Keratinocyte (primary cell): ENCODE results near the gene CPTP. TPM values are rescaled to one million over a fixed set of nuclear protein-coding genes. Genes with fewer than 3 reads are reported as not detected.

ENCODE experiments used
- DNase-seq: peaks from one replicate; pipeline ENCODE4 v3.0.0-alpha.2; 2011; ENCODE audit warnings: low read depth, missing footprints, low spot score
- FAIRE-seq: peaks from 2 replicates; lab custom pipeline; 2011; peaks lifted over from hg19 to GRCh38; lab: Jason Lieb, UNC
- H2AFZ ChIP-seq: 2 replicates; pipeline ENCODE4 v1.6.0; 2012; ENCODE audit warnings: low read length, control low read depth, inconsistent platforms; ENCODE audit not compliant: control insufficient read depth
- H3K27ac ChIP-seq: 2 replicates; pipeline ENCODE4 v1.5.1; 2011; ENCODE audit warnings: low read length; ENCODE audit not compliant: control insufficient read depth, insufficient read depth
- H3K27me3 ChIP-seq: 3 replicates; pipeline ENCODE4 v1.6.0; 2011; ENCODE audit warnings: low read length; ENCODE audit not compliant: control insufficient read depth, insufficient read depth; ENCODE audit errors: extremely low read depth
- H3K36me3 ChIP-seq, 2 experiments: 2 replicates in 1 of 2; 3 replicates in 1 of 2; pipeline ENCODE4 v1.5.1; 2011; ENCODE audit warnings: low read length in 2 of 2, mild to moderate bottlenecking in 1 of 2; ENCODE audit not compliant: control insufficient read depth in 2 of 2, insufficient read depth in 2 of 2; ENCODE audit errors: extremely low read depth in 1 of 2
- H3K4me1 ChIP-seq: 3 replicates; pipeline ENCODE4 v1.5.1; 2011; ENCODE audit warnings: low read length; ENCODE audit not compliant: control insufficient read depth, insufficient read depth; ENCODE audit errors: extremely low read depth
- H3K4me2 ChIP-seq: 3 replicates; pipeline ENCODE4 v1.6.0; 2011; ENCODE audit warnings: low read depth, low read length; ENCODE audit not compliant: control insufficient read depth, insufficient read depth; ENCODE audit errors: extremely low read depth
- H3K4me3 ChIP-seq, 3 experiments: fragments of 200-600 bp in 1 of 3; sonication (generic) in 1 of 3; 2 replicates in 2 of 3; 3 replicates in 1 of 3; pipeline ENCODE4 v1.5.1; 2011 to 2016; ENCODE audit warnings: low read length in 3 of 3, mild to moderate bottlenecking in 3 of 3, control low read depth in 2 of 3, inconsistent platforms in 1 of 3, low read depth in 1 of 3, mixed read lengths in 1 of 3, mixed run types in 1 of 3, moderate library complexity in 1 of 3; ENCODE audit not compliant: control insufficient read depth in 2 of 3, insufficient read depth in 2 of 3; ENCODE audit errors: extremely low read depth in 1 of 3
- H3K79me2 ChIP-seq: 2 replicates; pipeline ENCODE4 v1.6.0; 2012; ENCODE audit warnings: low read length; ENCODE audit not compliant: control insufficient read depth, insufficient read depth
- H3K9ac ChIP-seq: 3 replicates; pipeline ENCODE4 v1.6.0; 2011; ENCODE audit warnings: low read length; ENCODE audit not compliant: control insufficient read depth, insufficient read depth; ENCODE audit errors: extremely low read depth
- H3K9me1 ChIP-seq: 3 replicates; pipeline ENCODE4 v1.6.0; 2011; ENCODE audit warnings: low read length; ENCODE audit not compliant: control insufficient read depth, insufficient read depth; ENCODE audit errors: extremely low read depth
- H3K9me3 ChIP-seq: 2 replicates; pipeline ENCODE4 v1.5.1; 2012; ENCODE audit warnings: low read depth, low read length; ENCODE audit not compliant: control insufficient read depth
- H4K20me1 ChIP-seq: 3 replicates; pipeline ENCODE4 v1.6.0; 2011; ENCODE audit warnings: low read length; ENCODE audit not compliant: control insufficient read depth, insufficient read depth; ENCODE audit errors: extremely low read depth
- EZH2 ChIP-seq: IDR thresholded peaks from one replicate; pipeline ENCODE4 v1.6.1; 2012; ENCODE audit warnings: inconsistent platforms, mild to moderate bottlenecking, low read length, moderate library complexity
- dilution Hi-C: fragments of 300-500 bp; cut with MboI; formaldehyde crosslinking; loops from one replicate; pipeline ENCODE4 v1.7.0; 2020; ENCODE audit warnings: low sequenced_read_pairs; ENCODE audit not compliant: extremely low pct_ligation_motif_present
- polyA plus RNA-seq, 5 experiments: library from polyadenylated mRNA; depleted of rRNA in 3 of 5; stranded (reverse) in 3 of 5; stranded (forward) in 1 of 5; unstranded in 1 of 5; fragments of >200 nt; gene quantifications; 1 replicate in 1 of 5; 2 replicates in 3 of 5; 3 replicates in 1 of 5; pipeline versions ENCODE4 v1.2.1 to v1.2.3, GENCODE V29; 2011 to 2012; ENCODE audit warnings: missing spikeins in 2 of 5, low read depth in 1 of 5, low replicate concordance in 1 of 5
- TF ChIP-seq, protein P1 (sequence below), 3 experiments: IDR thresholded peaks in 1 of 3; conservative IDR thresholded peaks in 1 of 3; optimal IDR thresholded peaks in 1 of 3; 2 replicates in 2 of 3; 3 replicates in 1 of 3; pipeline versions ENCODE3 to v1.5.1; 2011; ENCODE audit warnings: low read length in 3 of 3, mild to moderate bottlenecking in 3 of 3, moderate library complexity in 2 of 3, control low read depth in 1 of 3, inconsistent platforms in 1 of 3; ENCODE audit not compliant: insufficient read depth in 2 of 3; ENCODE audit errors: extremely low read depth in 1 of 3

CPTP gene
- polyA plus RNA-seq, 1 donor (not counting 4 experiments of a cell fraction or from before 2014, with no cell fraction given): 5.8 TPM

DNA sequence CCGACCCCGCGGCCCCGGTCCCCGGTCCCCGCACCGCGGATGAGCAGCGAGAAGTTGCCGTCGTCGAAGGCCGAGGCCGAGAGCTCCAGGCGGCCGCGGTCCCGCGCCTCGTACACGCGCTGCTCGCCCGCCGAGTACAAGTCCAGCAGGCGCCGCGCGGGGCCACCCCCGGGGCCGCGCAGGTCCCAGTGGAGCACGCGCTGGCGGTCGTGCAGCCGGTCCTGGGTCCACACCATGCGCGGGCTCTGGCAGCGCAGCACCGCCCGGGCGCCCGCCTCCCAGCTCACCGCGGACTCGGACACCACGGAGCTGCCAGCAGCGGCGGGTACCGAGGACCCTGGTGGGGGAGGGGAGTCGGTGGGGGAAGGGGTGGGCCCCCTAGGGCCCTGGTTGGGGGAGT is 30.8 kb downstream of the CPTP start:
- Histone ChIP-seq H3K27ac (no peak overlapping the region), H3K9ac (no peak overlapping the region), H3K9me3 (no peaks in the 10 kb centered on the region), H3K27me3 (peaks cover 8% of the 10 kb centered on the region), H3K4me3 (no peak overlapping the region), H3K4me2 (no peak overlapping the region), H2AFZ (no peak overlapping the region), H3K36me3 (no peaks in the 10 kb centered on the region), H3K4me1 (peaks cover 18% of the 10 kb centered on the region), H3K79me2 (no peaks in the 10 kb centered on the region), H3K9me1 (no peaks in the 10 kb centered on the region), H4K20me1 (no peaks in the 10 kb centered on the region)
- DNase-seq (no peak), FAIRE-seq (no peak)
- TF ChIP-seq EZH2: no peak
- TF ChIP-seq, protein P1, sequence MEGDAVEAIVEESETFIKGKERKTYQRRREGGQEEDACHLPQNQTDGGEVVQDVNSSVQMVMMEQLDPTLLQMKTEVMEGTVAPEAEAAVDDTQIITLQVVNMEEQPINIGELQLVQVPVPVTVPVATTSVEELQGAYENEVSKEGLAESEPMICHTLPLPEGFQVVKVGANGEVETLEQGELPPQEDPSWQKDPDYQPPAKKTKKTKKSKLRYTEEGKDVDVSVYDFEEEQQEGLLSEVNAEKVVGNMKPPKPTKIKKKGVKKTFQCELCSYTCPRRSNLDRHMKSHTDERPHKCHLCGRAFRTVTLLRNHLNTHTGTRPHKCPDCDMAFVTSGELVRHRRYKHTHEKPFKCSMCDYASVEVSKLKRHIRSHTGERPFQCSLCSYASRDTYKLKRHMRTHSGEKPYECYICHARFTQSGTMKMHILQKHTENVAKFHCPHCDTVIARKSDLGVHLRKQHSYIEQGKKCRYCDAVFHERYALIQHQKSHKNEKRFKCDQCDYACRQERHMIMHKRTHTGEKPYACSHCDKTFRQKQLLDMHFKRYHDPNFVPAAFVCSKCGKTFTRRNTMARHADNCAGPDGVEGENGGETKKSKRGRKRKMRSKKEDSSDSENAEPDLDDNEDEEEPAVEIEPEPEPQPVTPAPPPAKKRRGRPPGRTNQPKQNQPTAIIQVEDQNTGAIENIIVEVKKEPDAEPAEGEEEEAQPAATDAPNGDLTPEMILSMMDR (optimal IDR thresholded peaks at IDR 0.05 in 1 of 3, IDR thresholded peaks at IDR 0.05 in 1 of 3, conservative IDR thresholded peaks at IDR 0.05 in 1 of 3; ENCODE audit: extremely low read depth in 1 of 3, insufficient read depth in 2 of 3, low read length in 3 of 3): no peak
- dilution Hi-C loops: no loop called here

DNA sequence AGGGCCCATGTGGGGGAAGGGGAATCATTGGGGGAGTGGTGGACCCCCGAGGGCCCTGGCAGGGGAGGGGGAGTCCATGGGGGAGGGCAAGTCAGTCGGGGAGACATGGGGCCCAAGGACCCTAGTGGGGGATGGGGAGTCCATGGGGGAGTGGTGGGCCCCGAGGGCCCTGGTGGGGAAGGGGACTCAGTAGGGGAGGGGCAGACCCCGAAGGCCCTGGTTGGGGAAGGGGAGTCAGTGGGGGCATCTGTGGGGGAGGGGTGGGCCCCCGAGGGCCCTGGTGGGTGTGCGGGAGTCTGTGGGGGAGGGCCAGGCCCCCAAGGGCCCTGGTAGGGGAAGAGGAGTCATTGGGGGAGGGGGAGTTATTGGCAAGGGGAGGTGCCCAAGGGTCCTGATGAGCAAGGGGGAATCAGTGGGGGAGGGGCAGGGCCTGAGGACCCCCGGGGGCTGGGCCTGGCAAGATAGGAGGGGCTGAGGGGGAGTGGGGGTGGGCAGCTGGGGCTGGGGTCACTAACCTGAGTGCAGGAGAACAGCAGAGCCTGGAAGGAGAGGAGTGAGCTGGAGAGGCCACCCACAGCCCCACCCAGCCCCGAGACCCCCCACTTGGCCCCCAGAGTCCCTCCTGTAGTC is 31.7 kb downstream of the CPTP start:
- Histone ChIP-seq H3K9me1 (no peaks in the 10 kb centered on the region), H3K4me3 (no peak overlapping the region), H3K9ac (no peak overlapping the region), H3K4me2 (no peak overlapping the region), H3K36me3 (no peaks in the 10 kb centered on the region), H3K4me1 (peaks cover 25% of the 10 kb centered on the region), H3K9me3 (no peaks in the 10 kb centered on the region), H3K27me3 (peaks cover 8% of the 10 kb centered on the region), H3K79me2 (no peaks in the 10 kb centered on the region), H4K20me1 (no peaks in the 10 kb centered on the region), H3K27ac (no peak overlapping the region), H2AFZ (no peak overlapping the region)
- dilution Hi-C loops: no loop called here
- no peak for DNase-seq
- FAIRE-seq: no peak
- TF ChIP-seq, protein P1 (optimal IDR thresholded peaks at IDR 0.05 in 1 of 3, IDR thresholded peaks at IDR 0.05 in 1 of 3, conservative IDR thresholded peaks at IDR 0.05 in 1 of 3; ENCODE audit: extremely low read depth in 1 of 3, insufficient read depth in 2 of 3, low read length in 3 of 3): no peak
